Right lobe of liver (tissue), 6 donors: ENCODE results near the gene TTLL3. TPM values are rescaled to one million over a fixed set of nuclear protein-coding genes. Genes with fewer than 3 reads are reported as not detected.

ENCODE experiments used
- ATAC-seq, 4 donors: fragments of 200-7000 bp; cut with Tn5 transposase; one replicate each; pipeline ENCODE4 v1.9.1; 2020; ENCODE audit warnings: mild to moderate bottlenecking in 4 of 4, moderate library complexity in 4 of 4
- DNase-seq, 3 donors: peaks; one replicate each; pipeline ENCODE4 v3.0.0-alpha.2; 2020
- H3K27ac ChIP-seq, 3 donors: fragments of 200-600 bp; one replicate each; pipeline ENCODE4 v1.8.0; 2022
- H3K27me3 ChIP-seq, 2 donors: fragments of 200-600 bp; one replicate each; pipeline ENCODE4 v1.8.0; 2022
- H3K36me3 ChIP-seq, 4 donors: fragments of 200-600 bp; sonication (generic) in 1 of 4; one replicate each; pipeline versions ENCODE4 v1.5.1 to v1.8.0; 2017 to 2022; ENCODE audit warnings: control low read depth in 1 of 4
- H3K4me1 ChIP-seq, 4 donors: fragments of 200-600 bp; sonication (generic) in 1 of 4; one replicate each; pipeline versions ENCODE4 v1.5.1 to v1.8.0; 2017 to 2022; ENCODE audit warnings: control low read depth in 1 of 4
- H3K4me3 ChIP-seq, 3 donors: fragments of 200-600 bp; one replicate each; pipeline ENCODE4 v1.8.0; 2022
- H3K9me3 ChIP-seq, 4 donors: fragments of 200-600 bp; sonication (generic) in 1 of 4; one replicate each; pipeline versions ENCODE4 v1.5.1 to v1.8.0; 2017 to 2022; ENCODE audit warnings: control low read depth in 1 of 4
- POLR2A ChIP-seq: fragments of 450-650 bp; IDR thresholded peaks from one replicate; pipeline ENCODE4 v1.6.1; 2017; ENCODE audit warnings: antibody characterized with exemption, mild to moderate bottlenecking
- WGBS: methylation state at CpG from one replicate; pipeline ENCODE4 v1.1.6; 2018; ENCODE audit warnings: low coverage, low lambda C conversion rate; ENCODE audit not compliant: insufficient coverage; ENCODE audit errors: missing lambda C conversion rate; 5-methylcytosine and 5-hydroxymethylcytosine counted together
- intact Hi-C, 2 donors: fragments of 100-400 bp; cut with DNase I; formaldehyde crosslinking; loops; one replicate each; pipeline versions ENCODE4 v1.11.2 to v1.14.1; 2022
- total RNA-seq, 6 experiments: library from RNA; depleted of rRNA in 2 of 6; stranded (reverse); fragments of >200 nt in 2 of 6; fragmentation: NEBNext Ultra II Directional in 3 of 6; extraction: Animal tissue kit (Norgen Biotek cat#: 25700) in 3 of 6; gene quantifications; one replicate each; pipeline versions ENCODE4 v1.1.0 to v1.2.4, GENCODE V29; 2016 to 2023
- TF ChIP-seq, protein P1 (sequence below), 4 donors: fragments of 200-600 bp in 3 of 4; fragments of 450-650 bp in 1 of 4; IDR thresholded peaks; one replicate each; pipeline versions ENCODE4 v1.5.1 to v1.8.0; 2016 to 2022; ENCODE audit warnings: antibody characterized with exemption in 4 of 4, mild to moderate bottlenecking in 2 of 4
- donor health status: DM: no; HTN: yes; CAD: no.
- donor health status: DM: no; HTN: no; CAD: no.
- donor health status: DM: no; HTN: no; CAD: no.
- donor health status: DM: no; HTN: yes; CAD: no.
- donor health status: DM: no; HTN: yes; CAD: no.

TTLL3 gene
- total RNA-seq, 6 experiments from 2014 or later, result 4.5 to 11.0 (median 8.6) TPM

GRCh38 chr3:9833078-9833477 lies 23.0 kb downstream of the TTLL3 start:
- ATAC-seq, result no peak
- peaks cover 0 to 6% (median 0%) of the 10 kb centered on the region in 4 donors for H3K36me3 ChIP-seq
- H3K4me3 ChIP-seq, result no peak overlapping the region
- WGBS, result no CpG with 5 or more reads among the region's 9 CpGs
- no peak overlapping the region for H3K27ac ChIP-seq
- intact Hi-C loops, result no loop called here
- TF ChIP-seq POLR2A, result no peak
- TF ChIP-seq, protein P1, sequence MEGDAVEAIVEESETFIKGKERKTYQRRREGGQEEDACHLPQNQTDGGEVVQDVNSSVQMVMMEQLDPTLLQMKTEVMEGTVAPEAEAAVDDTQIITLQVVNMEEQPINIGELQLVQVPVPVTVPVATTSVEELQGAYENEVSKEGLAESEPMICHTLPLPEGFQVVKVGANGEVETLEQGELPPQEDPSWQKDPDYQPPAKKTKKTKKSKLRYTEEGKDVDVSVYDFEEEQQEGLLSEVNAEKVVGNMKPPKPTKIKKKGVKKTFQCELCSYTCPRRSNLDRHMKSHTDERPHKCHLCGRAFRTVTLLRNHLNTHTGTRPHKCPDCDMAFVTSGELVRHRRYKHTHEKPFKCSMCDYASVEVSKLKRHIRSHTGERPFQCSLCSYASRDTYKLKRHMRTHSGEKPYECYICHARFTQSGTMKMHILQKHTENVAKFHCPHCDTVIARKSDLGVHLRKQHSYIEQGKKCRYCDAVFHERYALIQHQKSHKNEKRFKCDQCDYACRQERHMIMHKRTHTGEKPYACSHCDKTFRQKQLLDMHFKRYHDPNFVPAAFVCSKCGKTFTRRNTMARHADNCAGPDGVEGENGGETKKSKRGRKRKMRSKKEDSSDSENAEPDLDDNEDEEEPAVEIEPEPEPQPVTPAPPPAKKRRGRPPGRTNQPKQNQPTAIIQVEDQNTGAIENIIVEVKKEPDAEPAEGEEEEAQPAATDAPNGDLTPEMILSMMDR (IDR thresholded peaks at IDR 0.05), result no peak
- H3K27me3 ChIP-seq, result no peaks in the 10 kb centered on the region
- no peaks in the 10 kb centered on the region for H3K4me1 ChIP-seq
- no peak for DNase-seq
- H3K9me3 ChIP-seq, result no peaks in the 10 kb centered on the region

- intact Hi-C loops, result no loop called here
Measured at GRCh38 chr3:9834520-9835380, 24.7 kb downstream of the TTLL3 start.

DNA sequence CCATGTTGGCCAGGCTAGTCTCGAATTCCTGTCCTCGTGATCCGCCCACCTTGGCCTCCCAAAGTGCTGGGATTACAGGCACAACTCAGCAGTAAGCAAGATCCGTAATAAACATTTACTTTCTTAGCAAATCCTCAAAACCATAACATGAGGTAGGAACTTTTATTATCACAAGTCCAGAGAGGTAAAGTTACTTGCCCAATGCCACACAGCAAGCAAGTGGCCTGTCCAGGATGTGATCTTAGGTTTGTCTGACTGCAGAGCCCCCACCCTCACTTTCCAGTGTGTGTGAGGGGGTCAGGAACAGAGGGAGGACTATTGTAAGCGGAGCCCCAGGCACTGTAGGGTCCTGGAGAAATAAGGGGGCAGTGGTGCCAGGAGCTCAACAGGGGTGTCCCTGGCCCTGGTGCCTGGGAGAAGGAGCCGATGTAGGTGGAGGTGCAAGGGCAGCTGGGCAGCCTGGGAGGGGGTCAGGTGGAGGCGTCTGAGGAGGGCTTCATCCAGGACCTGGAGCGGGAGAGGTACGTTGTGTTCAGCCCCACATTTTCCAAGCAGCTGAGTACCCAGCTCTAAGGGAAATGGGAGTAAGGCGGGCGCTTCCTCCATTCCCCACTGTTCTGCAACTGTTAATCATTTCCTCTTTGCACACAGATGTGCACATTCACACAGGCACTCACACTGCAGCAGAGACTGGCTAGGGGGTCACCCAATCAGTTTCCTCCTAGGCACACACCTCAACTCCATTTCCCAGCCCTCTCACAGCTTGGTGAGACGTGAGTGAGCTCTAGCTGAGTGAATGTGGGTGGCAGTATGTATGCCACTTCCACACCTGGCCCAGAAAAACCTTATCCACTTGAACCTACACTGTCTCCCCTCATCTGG lies 27.9 kb downstream of the TTLL3 start:
- peaks cover 0 to 19% (median 7%) of the 10 kb centered on the region in 4 donors for H3K36me3 ChIP-seq
- intact Hi-C loops, result no loop called here
- no peak for ATAC-seq
- H3K4me3 ChIP-seq, result no peak overlapping the region
- H3K27ac ChIP-seq, result no peak overlapping the region
- WGBS, result 81% methylated on average over 6 of the region's 12 CpGs
- H3K27me3 ChIP-seq, result no peaks in the 10 kb centered on the region
- TF ChIP-seq, protein P1 (IDR thresholded peaks at IDR 0.05), result no peak
- TF ChIP-seq POLR2A, result no peak
- H3K9me3 ChIP-seq, result no peaks in the 10 kb centered on the region
- DNase-seq, result no peak
- H3K4me1 ChIP-seq, result peaks cover 0 to 3% (median 0%) of the 10 kb centered on the region in 4 donors

More at GRCh38 chr3:9834520-9835380, 24.7 kb downstream of the TTLL3 start:
- WGBS, result 82% methylated on average over 9 of the region's 18 CpGs
- no peak overlapping the region for H3K4me3 ChIP-seq
- ATAC-seq, result peak in 1 of 4 donors; percentile 9
- no peaks in the 10 kb centered on the region for H3K9me3 ChIP-seq
- no peak for DNase-seq
- H3K27ac ChIP-seq, result no peak overlapping the region
- peaks cover 0 to 6% (median 0%) of the 10 kb centered on the region in 4 donors for H3K36me3 ChIP-seq
- TF ChIP-seq POLR2A, result no peak
- TF ChIP-seq, protein P1 (IDR thresholded peaks at IDR 0.05), result no peak
- no peaks in the 10 kb centered on the region for H3K4me1 ChIP-seq
- H3K27me3 ChIP-seq, result no peaks in the 10 kb centered on the region

- Histone ChIP-seq H3K27me3 (no peaks in the 10 kb centered on the region), H3K4me3 (no peak overlapping the region), H3K27ac (no peak overlapping the region), H3K36me3 (peaks cover 0 to 19% (median 7%) of the 10 kb centered on the region in 4 donors), H3K9me3 (no peaks in the 10 kb centered on the region), H3K4me1 (peaks cover 0 to 7% (median 0%) of the 10 kb centered on the region in 4 donors)
- ATAC-seq (no peak), DNase-seq (no peak)
- TF ChIP-seq, protein P1 (IDR thresholded peaks at IDR 0.05), result no peak
- no peak for TF ChIP-seq POLR2A
- intact Hi-C loops, result no loop called here
- WGBS, result 88% methylated on average over 1 of the region's 4 CpGs
Measured at GRCh38 chr3:9838856-9839255, 28.8 kb downstream of the TTLL3 start.
